Cardiac septum (tissue), 1 donor: ENCODE measurements around the gene HPS1. TPM values are rescaled to one million over a fixed set of nuclear protein-coding genes. Genes with fewer than 3 reads are reported as not detected.
"Not testable (repeated sequence)": the region's sequence is repeated elsewhere in the genome, so short reads cannot be mapped to it uniquely, and the experiment has no call there.

Experiments
- DNase-seq: peaks from one replicate; pipeline ENCODE4 v3.0.0-alpha.2; 2020; ENCODE audit warnings: low spot score
- intact Hi-C: fragments of 100-400 bp; cut with DNase I; formaldehyde crosslinking; loops from one replicate; pipeline ENCODE4 v1.14.0; 2022
- total RNA-seq: library from RNA; stranded (reverse); fragmentation: NEBNext Ultra II Directional; extraction: Animal tissue kit (Norgen Biotek cat#: 25700); gene quantifications from one replicate; pipeline ENCODE4 v1.2.1, GENCODE V29; 2021
- donor health status: DM: no; HTN: no; CAD: no.

HPS1 gene
- total RNA-seq, 1 donor from 2014 or later = 34.8 TPM

DNA sequence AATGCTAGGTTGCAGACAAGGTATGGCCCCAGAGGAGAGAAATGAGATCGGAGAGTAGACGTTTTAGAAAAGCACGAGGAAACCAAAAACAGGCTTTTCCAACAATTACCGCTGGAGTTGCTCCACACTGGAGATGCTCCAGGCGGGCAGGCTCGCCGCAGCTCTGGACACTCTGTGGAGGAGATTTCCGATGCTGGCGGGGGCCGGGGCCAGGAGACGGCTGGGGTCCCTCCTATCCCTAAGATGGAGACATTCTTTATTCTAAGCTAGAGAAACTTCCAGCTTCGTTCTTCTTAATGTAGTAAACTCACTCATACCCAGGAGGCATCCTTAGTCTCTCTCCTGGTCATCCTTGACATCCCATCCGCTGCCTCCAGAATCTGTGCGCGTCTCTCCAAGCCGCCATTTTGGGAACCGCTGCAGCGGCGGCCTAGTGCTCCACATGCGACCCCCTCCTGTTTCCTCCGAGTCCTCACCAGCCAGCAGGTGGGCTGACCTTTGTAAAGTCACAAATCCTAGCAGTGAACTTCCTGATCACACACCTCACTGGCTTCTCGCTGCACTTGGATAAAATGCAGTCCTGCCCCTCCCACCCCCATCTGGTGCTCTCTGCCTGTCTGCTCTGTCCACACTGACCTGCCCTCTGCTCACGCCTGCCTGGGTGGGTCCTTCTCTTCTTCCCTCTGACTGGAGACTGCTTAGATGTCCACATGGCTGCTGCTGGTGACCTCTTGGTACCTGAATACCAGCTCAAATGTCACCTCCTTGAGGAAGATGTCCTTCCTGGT is 43.6 kb downstream of the HPS1 start:
- intact Hi-C loops = no loop called here
- no peak for DNase-seq

DNA sequence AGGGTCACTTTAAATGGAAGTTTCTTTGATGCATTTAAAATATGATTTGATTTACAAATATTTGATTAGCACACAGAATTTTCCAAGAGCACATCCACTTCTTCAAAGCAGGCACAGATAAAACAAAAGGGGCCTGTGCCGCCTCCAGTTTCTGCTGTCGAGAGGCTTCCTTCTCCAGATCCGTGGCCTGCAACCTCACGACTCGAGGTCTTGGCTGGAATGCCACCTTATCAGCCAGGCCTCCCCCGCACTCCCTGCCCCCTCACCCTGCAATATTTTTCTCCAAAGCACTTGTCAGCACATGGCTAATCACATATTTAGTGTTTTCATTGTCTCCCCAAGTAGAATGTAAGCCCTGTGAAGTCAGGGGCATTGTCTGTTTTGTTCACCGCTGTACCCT is 44.3 kb downstream of the HPS1 start:
- no peak for DNase-seq
- intact Hi-C loops = no loop called here

DNA sequence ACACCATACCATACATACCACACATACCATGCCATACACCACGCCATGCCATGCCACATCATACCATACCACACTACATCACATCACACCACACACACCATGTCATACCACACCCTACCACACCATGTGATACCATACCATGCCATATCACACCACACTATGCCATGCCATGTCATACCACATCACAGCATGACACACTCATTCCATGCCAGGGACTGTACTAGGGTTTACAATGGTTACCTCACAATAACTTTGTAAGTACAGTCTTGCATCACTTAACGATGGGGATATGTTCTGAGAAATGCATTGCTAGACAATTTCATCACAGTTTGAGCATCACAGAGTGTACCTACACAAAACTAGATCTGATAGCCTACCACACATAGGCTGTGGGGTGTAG is 46.3 kb downstream of the HPS1 start:
- intact Hi-C loops = no loop called here

DNA sequence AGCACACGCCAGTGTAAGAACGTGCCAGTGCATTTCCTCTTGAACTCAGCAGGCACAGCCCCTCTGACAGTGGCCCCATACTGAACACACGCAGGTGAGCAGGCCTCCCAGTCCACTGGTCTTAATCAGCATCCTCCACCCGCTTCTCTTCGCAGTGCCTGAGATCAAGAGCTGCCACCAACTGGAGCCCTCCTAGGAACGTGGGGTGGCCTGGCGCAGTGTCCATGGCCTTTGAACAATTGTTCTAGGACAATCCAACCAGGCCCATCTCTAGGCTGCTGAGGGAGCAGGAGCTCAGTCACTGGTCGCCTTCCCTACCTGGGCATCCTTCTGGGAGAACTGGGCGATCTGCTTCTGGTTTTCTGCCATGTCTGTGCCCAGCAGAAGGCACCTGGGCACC is 47.0 kb downstream of the HPS1 start:
- DNase-seq = no peak
- intact Hi-C loops = loop anchor here (10.0 kb wide), 1 partner anchor 225 kb away; no protein-coding TSS in a partner anchor

More for the DNA sequence above, 46.3 kb downstream of the HPS1 start:
- no peak for DNase-seq

DNA sequence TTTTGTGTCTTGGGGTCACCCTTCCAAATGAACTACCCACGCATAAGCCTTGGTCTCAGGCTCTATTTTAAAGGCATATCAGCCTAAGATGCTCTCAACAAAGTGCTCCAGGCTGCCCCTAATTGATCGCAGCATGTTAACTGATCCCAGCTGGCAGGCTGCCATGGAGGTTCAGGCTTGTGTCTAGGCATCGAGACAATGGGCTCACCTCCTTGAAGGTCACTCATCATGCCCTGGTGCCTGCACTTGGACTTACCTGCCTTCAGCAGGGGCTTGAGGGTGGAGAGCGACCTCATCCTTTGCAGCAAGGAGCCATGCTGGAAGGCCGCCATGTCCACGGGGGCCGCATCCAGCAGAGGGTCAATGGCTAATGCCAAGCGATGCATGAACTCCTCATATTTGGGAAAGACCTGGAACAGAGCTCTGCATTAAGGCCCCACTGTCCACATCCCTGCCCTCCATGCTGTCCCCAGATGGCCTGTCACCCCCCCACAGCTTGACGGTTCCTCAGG is 49.6 kb downstream of the HPS1 start:
- no peak for DNase-seq
- intact Hi-C loops = loop anchor here (10.0 kb wide), 1 partner anchor 222 kb away; no protein-coding TSS in a partner anchor

DNA sequence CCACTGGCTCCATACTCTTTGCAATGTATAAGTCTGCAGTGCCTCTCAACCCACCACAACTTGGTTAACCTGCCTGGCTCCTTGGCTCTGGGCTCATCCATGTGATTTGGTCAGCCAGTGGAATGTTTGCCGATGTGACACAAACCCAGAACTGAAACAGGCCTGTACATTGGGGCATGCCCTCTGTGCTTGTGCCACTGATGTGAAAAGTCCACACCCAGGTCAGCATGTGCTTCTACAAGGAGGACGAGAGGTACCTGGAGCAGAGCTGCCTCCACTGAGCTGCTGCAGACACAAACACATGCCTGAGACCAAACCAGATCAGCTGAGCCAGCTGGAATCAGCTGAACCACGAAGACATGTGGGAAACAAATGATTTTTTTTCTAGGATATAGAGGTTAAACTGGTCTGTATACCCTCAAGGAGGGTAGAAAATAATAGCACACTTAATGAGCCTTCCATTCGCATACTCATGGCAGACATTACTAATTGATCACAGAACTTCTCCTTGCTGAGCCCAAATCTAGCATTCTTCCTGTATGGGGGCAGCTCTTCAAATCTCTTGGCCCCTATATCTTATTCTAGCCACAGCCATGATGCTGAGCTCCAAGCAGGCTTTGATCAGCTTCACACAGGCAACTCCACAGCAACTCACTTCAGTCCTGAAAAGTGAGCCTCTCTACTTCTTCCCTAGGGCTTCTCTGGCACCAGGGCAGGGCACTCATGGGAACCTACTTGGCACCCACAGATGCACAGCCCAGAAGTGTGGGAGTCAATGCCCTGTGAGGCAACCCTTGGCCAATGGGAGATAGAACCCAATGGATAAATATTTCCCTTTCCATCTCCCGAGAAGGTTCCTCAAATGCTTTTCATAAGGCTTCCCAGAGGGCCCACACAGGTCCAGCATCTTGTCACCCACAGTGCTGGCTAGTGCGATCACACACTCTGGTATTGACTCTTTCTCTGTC is 50.4 kb downstream of the HPS1 start:
- DNase-seq = no peak
- intact Hi-C loops = loop anchor here (10.0 kb wide), 1 partner anchor 222 kb away; no protein-coding TSS in a partner anchor

DNA sequence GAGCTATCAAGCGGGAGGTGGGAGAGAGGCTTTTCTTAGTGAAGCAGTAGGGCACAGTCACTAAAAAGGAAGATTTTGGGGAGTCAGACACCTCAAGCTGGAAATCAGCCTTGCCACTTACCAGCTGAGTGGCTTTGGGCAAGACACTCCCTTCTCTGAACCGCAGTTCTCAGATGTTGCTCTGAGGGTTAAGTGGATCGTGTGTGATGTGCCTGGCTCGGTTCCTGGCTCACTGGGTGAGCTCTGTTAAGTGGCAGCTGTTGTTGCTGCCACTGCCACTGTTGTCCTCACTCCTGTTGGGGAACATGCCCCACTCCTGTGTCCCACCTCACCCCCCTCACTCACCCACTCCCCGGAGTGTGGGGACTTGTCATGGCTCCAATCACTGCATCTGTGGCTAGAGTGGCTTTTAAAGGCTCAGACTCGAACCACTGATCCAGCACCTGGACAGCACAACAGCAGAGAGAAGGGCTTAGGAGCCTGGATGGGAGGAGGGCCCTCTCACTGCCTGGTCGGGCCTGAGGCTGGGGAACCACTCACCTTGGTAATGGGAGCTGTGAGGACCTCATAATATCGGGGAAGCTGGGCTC is 51.8 kb downstream of the HPS1 start:
- intact Hi-C loops = loop anchor here (10.0 kb wide), 1 partner anchor 220 kb away; no protein-coding TSS in a partner anchor
- DNase-seq = no peak

DNA sequence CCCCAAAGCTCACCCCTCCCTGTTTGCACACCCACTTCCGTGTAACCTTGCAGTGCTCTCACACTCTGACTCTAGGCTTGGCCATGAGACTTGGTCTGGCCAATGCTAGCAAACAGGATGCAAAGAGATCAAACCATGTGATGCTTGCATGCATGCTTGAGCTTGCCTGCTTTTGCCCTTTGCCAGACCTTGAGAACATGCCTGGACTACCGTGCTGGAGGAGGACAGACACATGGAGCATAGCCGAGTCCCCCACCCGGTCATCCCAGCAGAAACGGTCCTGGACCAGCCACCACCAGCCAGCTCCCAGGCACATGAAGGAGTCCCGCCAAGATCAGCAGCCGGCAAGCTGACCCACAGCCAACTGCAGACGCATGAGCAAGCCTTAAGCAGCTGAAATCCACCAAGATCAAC is 55.1 kb downstream of the HPS1 start:
- no peak for DNase-seq
- intact Hi-C loops = loop anchor here (10.0 kb wide), 1 partner anchor 217 kb away; no protein-coding TSS in a partner anchor

DNA sequence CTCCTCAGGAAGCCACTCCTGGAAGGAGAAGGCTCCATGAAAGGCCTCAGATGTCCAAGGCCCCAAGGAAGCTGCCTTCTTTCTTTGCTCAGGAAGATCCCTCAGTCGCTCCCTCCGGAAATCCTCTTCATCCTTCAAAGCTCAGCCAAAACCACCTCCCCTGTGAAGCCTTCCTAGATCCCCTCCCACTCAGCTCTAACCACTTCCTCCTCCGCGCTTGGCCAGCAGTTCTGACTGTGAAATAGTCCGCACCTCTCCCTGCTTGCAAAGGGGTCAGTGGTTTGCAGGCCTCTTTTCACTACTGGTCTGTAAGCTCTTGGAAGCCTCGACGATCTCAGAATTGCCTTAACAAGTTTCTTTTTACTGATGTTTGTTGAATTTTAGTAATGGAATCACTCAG is 55.7 kb downstream of the HPS1 start:
- DNase-seq = no peak
- intact Hi-C loops = loop anchor here (10.0 kb wide), 1 partner anchor 216 kb away; no protein-coding TSS in a partner anchor

DNA sequence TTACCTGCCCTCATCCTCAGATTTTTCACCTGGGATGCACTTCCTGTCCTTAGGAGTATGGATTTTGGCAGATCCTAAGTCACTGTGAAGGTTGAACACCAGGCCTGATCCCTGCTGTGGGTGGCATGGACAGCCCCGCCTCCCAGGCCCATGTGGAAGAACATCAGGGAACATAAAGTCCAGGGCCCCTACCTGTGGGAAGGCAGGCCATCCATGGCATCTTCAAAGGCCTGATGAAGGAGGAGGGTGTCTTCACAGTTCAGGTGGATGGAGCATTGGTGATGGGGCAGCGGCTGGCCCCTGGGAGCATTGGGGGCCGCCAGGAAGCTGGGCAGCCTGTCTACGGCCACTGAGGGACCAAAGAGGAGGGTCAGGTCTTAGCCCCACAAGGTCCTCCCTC is 56.3 kb downstream of the HPS1 start:
- DNase-seq = no peak
- intact Hi-C loops = loop anchor here (10.0 kb wide), 1 partner anchor 216 kb away; no protein-coding TSS in a partner anchor

DNA sequence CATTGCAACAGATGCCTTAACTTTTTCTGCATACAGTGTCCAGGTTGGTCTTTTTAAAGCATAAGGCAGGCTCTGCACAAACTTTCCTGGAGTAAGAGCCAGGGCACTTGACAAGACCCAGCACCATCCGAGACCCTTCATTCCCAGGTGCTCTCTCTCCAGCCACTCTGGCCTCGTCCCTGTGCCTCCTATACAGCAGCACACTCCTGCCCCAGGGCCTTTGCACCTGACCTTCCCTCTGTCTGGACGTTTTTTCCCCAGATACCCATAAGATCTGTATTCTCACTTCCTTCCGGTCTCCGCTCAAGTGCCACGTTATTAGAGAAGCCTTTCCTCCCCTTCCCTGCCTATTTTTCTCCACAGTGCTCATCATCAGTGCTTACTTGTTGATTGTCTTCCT is 57.3 kb downstream of the HPS1 start:
- intact Hi-C loops = no loop called here

DNA sequence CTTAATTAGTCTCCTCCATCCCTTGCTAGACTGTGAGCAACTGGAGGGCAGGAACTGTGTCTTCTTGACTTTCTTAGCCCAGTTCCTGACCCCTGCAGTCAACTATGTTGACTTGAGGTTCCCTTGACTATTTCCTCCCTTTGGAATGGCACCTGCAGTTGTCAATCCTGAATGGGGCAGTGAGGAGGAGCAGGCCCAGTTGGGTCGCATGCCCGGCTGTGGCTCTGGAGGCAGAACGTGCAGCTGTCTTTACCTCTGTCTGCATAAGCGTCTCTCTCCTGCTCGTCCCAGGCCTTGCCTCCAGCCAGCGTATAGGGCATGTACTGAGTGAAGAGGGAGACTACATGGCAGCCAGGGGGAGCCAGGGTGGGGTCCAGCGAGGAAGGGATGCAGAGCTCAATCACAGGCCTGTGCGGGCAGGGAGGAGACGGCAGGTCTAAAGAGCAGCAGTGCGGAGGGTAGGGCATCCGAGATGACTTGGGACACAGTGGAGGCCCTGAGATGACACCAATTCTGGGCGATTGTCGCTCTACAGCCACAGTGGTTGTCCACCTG is 58.6 kb downstream of the HPS1 start:
- intact Hi-C loops = no loop called here
- no peak for DNase-seq

More for the DNA sequence above, 57.3 kb downstream of the HPS1 start:
- DNase-seq = no peak

DNA sequence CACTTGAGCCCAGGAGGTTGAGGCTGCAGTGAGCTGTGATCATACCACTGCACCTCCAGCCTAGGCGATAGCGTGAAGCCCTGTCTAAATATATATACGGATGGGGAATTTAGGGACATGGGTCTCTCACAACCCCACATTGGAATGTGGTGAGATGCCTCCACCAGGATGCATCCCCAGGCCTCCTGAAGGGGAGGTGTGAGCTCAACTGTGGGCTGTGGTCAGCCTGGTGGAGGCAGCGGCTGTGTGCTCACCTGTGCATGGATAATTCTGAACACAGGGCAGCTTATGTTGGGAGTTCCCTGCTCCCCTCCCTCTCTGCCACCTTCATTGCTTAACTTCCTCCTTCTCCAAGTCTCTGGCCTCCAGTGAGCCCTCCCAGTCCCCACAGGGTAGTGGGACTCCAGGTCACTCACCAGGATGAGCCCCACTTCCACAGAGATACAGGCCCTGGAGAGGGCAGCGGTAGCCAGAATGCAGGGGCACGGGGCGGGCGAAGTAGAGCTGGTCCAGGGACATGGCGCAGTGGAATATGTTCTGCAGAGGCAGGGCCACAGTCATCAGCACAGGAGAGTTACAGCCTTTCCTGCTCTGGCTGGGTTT is 62.1 kb downstream of the HPS1 start:
- no peak for DNase-seq
- intact Hi-C loops = no loop called here

DNA sequence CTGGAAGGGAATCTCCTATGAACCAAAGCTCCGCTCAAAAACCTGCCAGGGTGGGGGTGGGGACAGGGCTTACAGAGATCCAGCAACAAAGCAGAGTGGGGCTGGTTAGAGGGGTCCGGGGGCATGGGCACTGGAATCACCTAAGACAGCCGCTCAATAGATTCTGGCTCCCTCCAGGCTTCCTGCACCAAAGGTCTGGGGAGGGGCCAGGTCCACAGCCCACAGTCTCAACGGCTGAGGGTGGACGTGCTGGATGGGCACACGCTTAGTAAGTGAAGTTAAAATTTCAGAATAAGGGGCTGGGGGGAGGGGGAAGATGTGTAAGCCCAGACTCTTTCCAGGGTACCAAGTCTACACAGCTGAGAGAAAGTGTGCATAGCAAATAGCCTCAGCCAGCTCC is 62.9 kb downstream of the HPS1 start:
- DNase-seq = no peak
- intact Hi-C loops = no loop called here

DNA sequence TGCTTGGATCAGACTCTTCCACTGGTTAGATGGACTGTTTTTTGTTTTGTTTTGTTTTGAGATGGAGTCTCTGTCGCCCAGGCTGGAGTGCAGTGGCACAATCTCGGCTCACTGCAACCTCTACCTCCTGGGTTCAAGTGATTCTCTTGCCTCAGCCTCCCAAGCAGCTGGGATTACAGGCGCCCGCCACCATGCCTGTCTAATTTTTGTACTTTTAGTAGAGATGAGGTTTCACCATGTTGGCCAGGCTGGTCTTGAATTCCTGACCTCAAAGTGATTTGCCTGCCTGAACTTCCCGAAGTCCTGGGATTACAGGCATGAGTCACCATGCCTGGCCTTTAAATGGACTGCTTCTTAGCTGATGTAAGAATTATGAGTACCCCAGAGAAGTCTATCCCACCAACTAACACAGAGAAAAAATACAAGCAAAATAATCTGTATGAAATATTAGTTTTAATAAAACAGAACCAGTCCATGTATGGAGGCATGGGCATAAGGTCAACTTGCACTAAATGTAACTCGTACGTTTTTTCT is 63.5 kb downstream of the HPS1 start:
- intact Hi-C loops = not testable (repeated sequence)

DNA sequence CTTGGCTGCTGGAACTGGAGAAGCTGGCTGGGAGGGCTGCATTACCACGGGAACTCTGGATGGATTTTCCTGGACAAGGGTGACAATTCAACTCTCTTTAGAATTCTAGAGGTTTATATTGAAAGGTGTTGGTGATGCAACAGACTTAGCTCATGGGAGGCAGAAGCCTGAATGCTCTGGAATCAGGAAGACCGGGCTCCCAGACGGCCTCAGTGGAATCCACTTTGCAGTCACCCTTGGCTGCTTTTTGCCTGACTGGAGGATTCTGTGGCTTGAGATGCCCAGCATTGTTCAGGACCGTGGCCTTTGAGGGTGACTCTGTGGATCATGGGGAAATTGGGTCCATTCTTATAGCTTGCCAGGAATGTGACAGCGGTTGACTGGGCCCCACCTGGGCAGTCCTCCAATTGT is 64.0 kb downstream of the HPS1 start:
- no peak for DNase-seq
- intact Hi-C loops = no loop called here

More for the DNA sequence above, 63.5 kb downstream of the HPS1 start:
- DNase-seq = not testable (repeated sequence)

DNA sequence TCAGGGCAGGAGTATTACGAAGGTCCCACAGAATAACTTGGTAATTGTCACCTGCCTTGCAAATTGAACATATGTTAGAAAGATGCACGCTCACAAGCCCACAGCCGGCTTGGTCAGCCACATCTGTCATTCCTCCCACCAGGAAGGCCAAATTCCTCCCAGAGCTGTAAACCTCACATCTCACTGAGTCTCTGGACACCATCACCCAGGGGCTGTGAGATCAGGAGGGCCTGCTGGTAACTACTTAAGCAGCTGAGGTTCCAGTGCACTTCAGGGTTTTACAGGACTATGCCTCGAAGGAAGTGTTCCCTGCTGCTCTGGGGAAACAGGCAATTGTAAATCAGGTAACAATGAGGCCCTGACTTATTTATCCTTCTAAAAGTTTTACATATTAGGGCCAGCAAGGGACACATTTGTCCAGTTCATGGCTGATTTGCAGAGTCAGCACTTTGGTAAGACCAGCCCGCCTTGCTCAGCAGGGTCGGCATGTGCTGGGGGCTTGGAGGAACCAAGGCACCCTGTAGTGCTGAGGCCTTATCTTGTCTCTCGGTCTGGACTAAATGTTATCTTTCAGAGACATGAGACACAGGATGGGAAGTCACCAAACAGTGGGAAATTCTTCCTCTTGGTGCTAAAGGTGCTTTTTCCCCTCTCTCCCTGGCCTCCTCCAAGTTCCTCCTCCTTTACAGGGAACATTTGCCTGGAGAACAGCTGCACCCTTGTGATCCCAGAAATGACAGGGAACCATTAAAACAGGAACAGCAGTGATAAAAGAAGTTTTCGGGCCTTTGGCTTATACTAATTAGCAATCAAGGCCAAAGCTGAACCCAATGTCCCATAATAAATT is 66.0 kb downstream of the HPS1 start:
- no peak for DNase-seq
- intact Hi-C loops = no loop called here

DNA sequence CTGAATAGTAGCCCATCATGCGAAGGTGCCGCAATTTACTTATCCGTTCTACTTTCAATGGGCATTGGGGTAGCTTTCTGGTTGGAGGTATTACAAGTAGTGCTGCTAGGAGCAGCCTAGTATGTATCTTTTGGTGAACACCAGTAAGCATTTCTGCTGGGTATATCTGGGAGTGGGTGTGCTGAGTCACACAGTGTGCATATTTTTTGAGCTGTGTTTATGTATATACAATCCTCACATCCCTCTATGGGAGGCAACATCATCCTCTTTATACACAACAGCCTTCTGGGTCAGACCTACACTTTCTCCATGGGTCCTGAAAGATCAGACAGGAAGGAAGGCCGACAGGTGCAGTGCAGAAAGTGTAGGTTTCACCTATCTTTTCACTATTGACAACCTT is 68.0 kb downstream of the HPS1 start:
- intact Hi-C loops = no loop called here
- no peak for DNase-seq
